Spleen (tissue), 11 donors: ENCODE data around the gene CCDC34. TPM values are rescaled to one million over a fixed set of nuclear protein-coding genes. Genes with fewer than 3 reads are reported as not detected.

Experiments
- DNase-seq: peaks from one replicate; pipeline ENCODE4 v3.0.0-alpha.2; 2020
- H3K27ac ChIP-seq, 8 donors: fragments of 200-600 bp; sonication (generic) in 7 of 8; 1 replicate in 4 of 8; 2 replicates in 4 of 8; pipeline versions ENCODE4 v1.5.0 to v1.8.0; 2016 to 2021; ENCODE audit warnings: inconsistent platforms in 4 of 8, mild to moderate bottlenecking in 4 of 8, moderate library complexity in 1 of 8
- H3K27me3 ChIP-seq, 7 donors: fragments of 200-600 bp; sonication (generic) in 6 of 7; replicated peaks in 1 of 7; 1 replicate in 4 of 7; 2 replicates in 3 of 7; pipeline versions ENCODE4 v1.5.0 to v1.8.0; 2016 to 2021; ENCODE audit warnings: inconsistent platforms in 3 of 7, mild to moderate bottlenecking in 1 of 7
- H3K36me3 ChIP-seq, 6 donors: fragments of 200-600 bp; sonication (generic) in 5 of 6; 1 replicate in 4 of 6; 2 replicates in 2 of 6; pipeline versions ENCODE4 v1.5.0 to v1.8.0; 2016 to 2021; ENCODE audit warnings: inconsistent platforms in 2 of 6
- H3K4me1 ChIP-seq, 6 donors: fragments of 200-600 bp; sonication (generic) in 5 of 6; 1 replicate in 3 of 6; 2 replicates in 3 of 6; pipeline versions ENCODE4 v1.5.0 to v1.8.0; 2016 to 2021; ENCODE audit warnings: inconsistent platforms in 3 of 6
- H3K4me3 ChIP-seq, 8 donors: fragments of 200-600 bp; sonication (generic) in 7 of 8; 1 replicate in 4 of 8; 2 replicates in 4 of 8; pipeline versions ENCODE4 v1.5.0 to v1.8.0; 2016 to 2021; ENCODE audit warnings: inconsistent platforms in 4 of 8, mild to moderate bottlenecking in 4 of 8, moderate library complexity in 2 of 8
- H3K9me3 ChIP-seq, 8 donors: fragments of 200-600 bp; sonication (generic) in 7 of 8; 1 replicate in 4 of 8; 2 replicates in 4 of 8; pipeline versions ENCODE4 v1.5.0 to v1.8.0; 2016 to 2021; ENCODE audit warnings: inconsistent platforms in 4 of 8
- POLR2A ChIP-seq, 3 donors: fragments of 450-650 bp; IDR thresholded peaks; one replicate each; pipeline ENCODE4 v1.5.1; 2017; ENCODE audit warnings: antibody characterized with exemption in 3 of 3, mild to moderate bottlenecking in 1 of 3
- POLR2AphosphoS5 ChIP-seq, 3 donors: sonication (generic); formaldehyde crosslinking; IDR thresholded peaks; one replicate each; pipeline ENCODE4 v1.5.1; 2017; ENCODE audit warnings: antibody characterized with exemption in 3 of 3
- WGBS, 5 donors: extraction: QIAGEN DNeasy Blood & Tissue Kit in 3 of 5; methylation state at CpG; one replicate each; pipeline versions ENCODE4 v1.1.5 to v1.1.7; 2013 to 2018; 5-methylcytosine and 5-hydroxymethylcytosine counted together
- intact Hi-C: fragments of 100-400 bp; cut with DNase I; formaldehyde crosslinking; loops from one replicate; pipeline ENCODE4 v1.15.0; 2023; ENCODE audit warnings: low total_unique reads
- polyA plus RNA-seq, 3 donors: library from polyadenylated mRNA; stranded (reverse); fragments of 200-250 nt; gene quantifications; one replicate each; pipeline ENCODE4 v1.2.1, GENCODE V29; 2013
- total RNA-seq, 7 donors: library from RNA; depleted of rRNA in 3 of 7; stranded (reverse); fragments of >200 nt in 3 of 7; fragmentation: NEBNext Ultra II Directional in 4 of 7; extraction: Animal tissue kit (Norgen Biotek cat#: 25700) in 4 of 7; gene quantifications; one replicate each; pipeline versions ENCODE4 v1.1.0 to v1.2.1, GENCODE V29; 2016 to 2021
- TF ChIP-seq, protein P1 (sequence below), 11 experiments: fragments of 200-600 bp in 7 of 11; fragments of 450-650 bp in 4 of 11; sonication (generic) in 4 of 11; IDR thresholded peaks in 8 of 11; conservative IDR thresholded peaks in 3 of 11; 1 replicate in 7 of 11; 2 replicates in 4 of 11; pipeline versions ENCODE4 v1.4.0 to v1.8.0; 2016 to 2021; ENCODE audit warnings: antibody characterized with exemption in 11 of 11, inconsistent platforms in 4 of 11, mild to moderate bottlenecking in 1 of 11
- donor health status: healthy with polysubstance abuse.
- donor health status: DM: no; HTN: no; CAD: no; lungs with moderate emphysema.
- donor health status: DM: no; HTN: no; CAD: no.
- donor health status: Bipolar disorder and iron deficiency.
- donor health status: healthy.
- donor health status: DM: no; HTN: no; CAD: no.
- donor health status: DM: yes; HTN: yes; CAD: no.

The CCDC34 gene
- total and polyA plus RNA-seq, 10 donors: 2.2 to 6.1 (median 3.5) TPM

DNA sequence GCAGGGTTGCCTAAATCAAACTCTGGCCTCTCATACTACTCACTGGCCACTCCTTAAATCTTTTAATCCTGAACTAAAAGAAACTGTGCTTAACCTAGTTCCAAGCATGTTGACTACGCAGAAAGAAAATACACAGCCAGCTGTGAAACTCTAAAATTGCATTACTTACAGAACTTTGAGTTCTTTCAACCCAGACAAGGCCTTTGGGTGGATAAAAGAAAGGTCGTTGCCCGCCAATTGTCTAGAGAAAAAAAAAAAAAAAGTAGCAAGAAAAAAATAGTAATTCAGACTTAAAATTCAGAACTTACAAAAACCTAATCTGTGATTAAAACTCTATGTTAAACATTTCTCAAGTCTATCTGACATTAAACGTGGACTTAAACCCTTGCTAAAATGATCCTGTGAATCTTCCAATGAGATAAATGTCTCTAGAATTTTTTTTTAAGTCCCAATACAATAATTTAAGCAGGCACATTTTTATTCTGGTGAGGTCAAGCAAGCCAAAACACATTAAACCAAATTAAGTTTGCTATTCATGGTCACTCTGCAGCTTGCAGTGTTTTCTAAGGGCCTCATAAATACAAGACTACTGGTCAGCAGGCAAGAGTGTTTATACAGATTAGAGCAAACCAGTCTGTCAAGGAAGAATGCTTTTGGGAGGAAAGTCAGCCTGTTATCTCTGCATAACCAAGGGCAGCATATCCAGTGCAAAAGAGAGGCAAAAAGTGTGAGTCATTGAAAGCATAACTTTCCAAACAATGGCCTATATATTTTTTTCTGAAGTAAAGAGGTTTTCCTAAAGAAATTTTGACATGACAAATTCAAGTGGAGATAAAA is 29.5 kb upstream of the CCDC34 start:
- no peak for DNase-seq
- no peak for TF ChIP-seq POLR2AphosphoS5 (IDR thresholded peaks at IDR 0.05)
- TF ChIP-seq POLR2A (IDR thresholded peaks at IDR 0.05): no peak
- TF ChIP-seq, protein P1, sequence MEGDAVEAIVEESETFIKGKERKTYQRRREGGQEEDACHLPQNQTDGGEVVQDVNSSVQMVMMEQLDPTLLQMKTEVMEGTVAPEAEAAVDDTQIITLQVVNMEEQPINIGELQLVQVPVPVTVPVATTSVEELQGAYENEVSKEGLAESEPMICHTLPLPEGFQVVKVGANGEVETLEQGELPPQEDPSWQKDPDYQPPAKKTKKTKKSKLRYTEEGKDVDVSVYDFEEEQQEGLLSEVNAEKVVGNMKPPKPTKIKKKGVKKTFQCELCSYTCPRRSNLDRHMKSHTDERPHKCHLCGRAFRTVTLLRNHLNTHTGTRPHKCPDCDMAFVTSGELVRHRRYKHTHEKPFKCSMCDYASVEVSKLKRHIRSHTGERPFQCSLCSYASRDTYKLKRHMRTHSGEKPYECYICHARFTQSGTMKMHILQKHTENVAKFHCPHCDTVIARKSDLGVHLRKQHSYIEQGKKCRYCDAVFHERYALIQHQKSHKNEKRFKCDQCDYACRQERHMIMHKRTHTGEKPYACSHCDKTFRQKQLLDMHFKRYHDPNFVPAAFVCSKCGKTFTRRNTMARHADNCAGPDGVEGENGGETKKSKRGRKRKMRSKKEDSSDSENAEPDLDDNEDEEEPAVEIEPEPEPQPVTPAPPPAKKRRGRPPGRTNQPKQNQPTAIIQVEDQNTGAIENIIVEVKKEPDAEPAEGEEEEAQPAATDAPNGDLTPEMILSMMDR (IDR thresholded peaks at IDR 0.05 in 8 of 11, conservative IDR thresholded peaks at IDR 0.05 in 3 of 11): no peak
- 77 to 89% (median 82%) methylated on average over 4 of the region's 4 CpGs for WGBS, 5 donors
- Histone ChIP-seq H3K27me3 (no peaks in the 10 kb centered on the region), H3K4me1 (peaks cover 0 to 11% (median 2%) of the 10 kb centered on the region in 6 donors), H3K9me3 (no peaks in the 10 kb centered on the region), H3K4me3 (no peak overlapping the region), H3K27ac (peak overlapping the region in 5 of 8 donors; percentile 27 to 45 (median 34)), H3K36me3 (no peaks in the 10 kb centered on the region)
- intact Hi-C loops: no loop called here

DNA sequence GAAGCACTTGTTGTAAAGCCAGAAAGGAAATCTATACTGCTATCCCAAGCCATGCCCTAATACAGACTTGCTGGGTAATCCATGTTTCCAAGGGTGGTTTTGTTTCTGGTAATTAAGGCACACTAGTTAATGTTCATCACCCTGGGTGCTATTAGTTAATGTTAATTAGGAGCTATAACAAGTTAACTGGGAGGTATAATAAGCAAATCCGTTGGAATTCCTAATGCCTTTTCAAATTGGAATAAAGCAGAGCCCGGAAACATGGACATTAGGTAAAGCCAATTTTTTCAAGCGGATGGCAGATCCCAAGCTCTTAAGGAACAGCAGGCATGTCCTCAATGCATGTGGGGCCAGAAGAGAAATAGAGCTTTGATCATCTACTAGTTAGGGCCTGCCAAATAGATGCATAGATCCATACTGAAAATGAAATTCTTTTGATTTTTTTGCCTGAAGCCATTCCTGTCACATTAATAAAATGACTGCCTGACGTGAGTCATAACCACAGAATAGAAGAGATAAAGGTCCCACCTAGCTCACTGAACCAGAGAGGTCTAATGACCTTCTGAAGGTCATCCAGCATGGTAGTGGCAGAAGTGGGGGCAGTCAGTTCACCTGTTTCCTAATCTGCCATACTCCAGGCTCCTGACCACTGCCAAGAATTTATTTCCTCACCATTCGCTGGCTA is 28.5 kb upstream of the CCDC34 start:
- Histone ChIP-seq H3K4me3 (no peak overlapping the region), H3K27ac (peak overlapping the region in 2 of 8 donors; percentile 34 to 45), H3K9me3 (no peaks in the 10 kb centered on the region), H3K36me3 (no peaks in the 10 kb centered on the region), H3K27me3 (no peaks in the 10 kb centered on the region), H3K4me1 (peaks cover 0 to 7% (median 0%) of the 10 kb centered on the region in 6 donors)
- intact Hi-C loops: no loop called here
- TF ChIP-seq POLR2AphosphoS5 (IDR thresholded peaks at IDR 0.05) (no peak), POLR2A (IDR thresholded peaks at IDR 0.05) (no peak)
- TF ChIP-seq, protein P1 (IDR thresholded peaks at IDR 0.05 in 8 of 11, conservative IDR thresholded peaks at IDR 0.05 in 3 of 11): no peak
- DNase-seq: no peak
- 80 to 88% (median 83%) methylated on average over 5 of the region's 5 CpGs for WGBS, 5 donors

DNA sequence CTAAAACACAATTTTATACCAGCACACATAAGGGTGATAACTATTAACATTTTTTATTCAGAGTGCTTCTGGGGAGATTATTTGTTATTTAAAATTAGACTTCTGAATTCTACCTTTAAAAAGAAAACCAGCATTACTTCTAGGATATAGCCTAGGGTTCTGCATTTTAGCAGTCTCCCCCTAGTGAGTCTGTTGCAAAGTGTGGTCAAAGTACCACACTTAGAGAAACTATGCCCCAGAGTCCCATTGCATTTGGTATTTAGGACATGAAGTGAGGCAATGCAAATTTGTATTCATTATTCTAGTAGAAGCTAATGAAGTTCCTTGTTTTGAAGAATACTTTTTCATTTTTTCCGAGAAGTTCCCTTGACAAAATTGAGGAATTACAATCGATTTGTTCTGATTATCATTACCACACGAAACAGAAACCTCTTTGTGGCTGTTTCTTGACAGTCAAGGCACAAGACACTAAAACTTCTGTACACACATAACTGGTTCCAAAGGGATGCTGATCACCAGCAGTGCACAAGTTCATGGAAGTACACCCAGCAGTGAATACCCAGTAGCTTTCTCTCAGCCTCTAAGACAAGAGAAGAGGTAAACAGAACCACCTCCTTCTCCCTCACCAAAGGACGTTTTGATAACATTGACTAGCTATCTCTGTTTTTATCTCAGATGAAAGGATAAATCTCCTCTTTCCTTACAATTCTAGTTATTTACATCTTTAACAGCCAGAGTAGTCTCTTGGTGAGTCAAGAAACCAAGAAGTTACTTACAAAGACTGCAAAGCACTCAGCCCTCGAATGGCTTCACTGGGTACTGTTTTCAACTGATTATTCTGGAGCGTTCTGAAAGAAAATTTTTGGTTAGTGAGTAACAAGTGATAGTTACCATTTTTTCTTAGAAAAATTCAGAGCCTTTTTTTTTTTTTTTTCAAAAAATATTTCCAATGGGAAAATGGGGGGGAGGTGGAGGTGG is 27.6 kb upstream of the CCDC34 start:
- Histone ChIP-seq H3K36me3 (no peaks in the 10 kb centered on the region), H3K4me3 (no peak overlapping the region), H3K9me3 (no peaks in the 10 kb centered on the region), H3K4me1 (peaks cover 0 to 7% (median 0%) of the 10 kb centered on the region in 6 donors), H3K27me3 (no peaks in the 10 kb centered on the region), H3K27ac (no peak overlapping the region)
- intact Hi-C loops: no loop called here
- no peak for DNase-seq
- TF ChIP-seq POLR2A (IDR thresholded peaks at IDR 0.05): no peak
- no peak for TF ChIP-seq POLR2AphosphoS5 (IDR thresholded peaks at IDR 0.05)
- whole genome bisulfite sequencing, 5 donors: 87 to 93% (median 90%) methylated on average over 6 of the region's 6 CpGs

DNA sequence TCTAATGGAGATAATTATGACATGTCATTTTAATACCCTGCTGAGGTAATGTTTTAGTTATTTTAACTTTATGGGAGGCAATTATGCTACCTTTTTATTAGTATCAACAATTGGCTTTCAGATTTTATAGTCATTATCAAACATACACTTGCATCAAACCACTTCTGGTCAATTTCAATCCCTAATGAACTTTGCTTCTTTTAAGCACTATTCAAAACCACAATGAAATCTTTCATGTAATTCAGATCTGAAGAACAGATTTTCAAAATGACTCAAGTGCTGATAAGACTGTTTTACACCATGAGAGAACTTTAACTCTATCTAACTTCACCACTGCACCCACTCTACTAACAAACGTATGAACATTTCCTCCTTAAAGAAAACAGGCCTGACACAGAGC is 25.9 kb upstream of the CCDC34 start:
- TF ChIP-seq POLR2AphosphoS5 (IDR thresholded peaks at IDR 0.05) (no peak), POLR2A (IDR thresholded peaks at IDR 0.05) (no peak)
- TF ChIP-seq, protein P1 (IDR thresholded peaks at IDR 0.05 in 8 of 11, conservative IDR thresholded peaks at IDR 0.05 in 3 of 11): no peak
- 55 to 91% (median 74%) methylated on average over 1 of the region's 1 CpG for WGBS, 5 donors
- DNase-seq: no peak
- Histone ChIP-seq H3K36me3 (no peaks in the 10 kb centered on the region), H3K4me1 (peaks cover 0 to 7% (median 0%) of the 10 kb centered on the region in 6 donors), H3K27ac (no peak overlapping the region), H3K4me3 (no peak overlapping the region), H3K9me3 (no peaks in the 10 kb centered on the region), H3K27me3 (no peaks in the 10 kb centered on the region)
- intact Hi-C loops: no loop called here
